Upper lobe of left lung (tissue), 4 donors: ENCODE results near the gene MAF.

Experiments used
- EP300 ChIP-seq, 4 donors: sonication (generic); formaldehyde crosslinking; IDR thresholded peaks; one replicate each; pipeline ENCODE4 v1.5.1; 2017; ENCODE audit warnings: antibody characterized with exemption in 4 of 4, control low read depth in 2 of 4
- POLR2A ChIP-seq, 4 donors: fragments of 450-650 bp; IDR thresholded peaks; one replicate each; pipeline ENCODE4 v1.5.1; 2016 to 2017; ENCODE audit warnings: antibody characterized with exemption in 4 of 4, mild to moderate bottlenecking in 2 of 4
- TF ChIP-seq, protein P1 (sequence below), 6 experiments: fragments of 450-650 bp in 4 of 6; fragments of 200-600 bp in 2 of 6; sonication (generic) in 2 of 6; IDR thresholded peaks; one replicate each; pipeline ENCODE4 v1.5.1; 2016 to 2019; ENCODE audit warnings: antibody characterized with exemption in 6 of 6

DNA sequence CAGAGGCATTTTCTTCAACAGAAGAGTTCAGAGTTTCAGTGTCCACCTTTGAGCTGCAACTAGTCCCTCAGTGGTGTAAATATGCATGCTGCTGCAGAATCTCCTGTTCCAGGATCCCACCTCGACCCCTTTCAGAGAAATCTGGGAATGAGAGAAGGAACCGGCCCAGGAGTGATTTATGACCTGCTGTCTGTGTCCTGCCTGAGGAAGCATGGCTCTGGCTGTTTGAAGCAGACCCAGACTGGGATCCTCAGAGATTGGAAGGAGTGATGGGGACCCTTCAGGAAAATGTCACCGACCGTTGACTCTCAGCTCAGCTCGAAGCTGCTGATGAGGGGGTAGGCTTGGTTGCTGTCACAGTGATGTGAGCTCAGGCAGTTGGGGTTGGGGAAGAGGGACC lies 8.4 kb upstream of the MAF start:
- TF ChIP-seq, protein P1, sequence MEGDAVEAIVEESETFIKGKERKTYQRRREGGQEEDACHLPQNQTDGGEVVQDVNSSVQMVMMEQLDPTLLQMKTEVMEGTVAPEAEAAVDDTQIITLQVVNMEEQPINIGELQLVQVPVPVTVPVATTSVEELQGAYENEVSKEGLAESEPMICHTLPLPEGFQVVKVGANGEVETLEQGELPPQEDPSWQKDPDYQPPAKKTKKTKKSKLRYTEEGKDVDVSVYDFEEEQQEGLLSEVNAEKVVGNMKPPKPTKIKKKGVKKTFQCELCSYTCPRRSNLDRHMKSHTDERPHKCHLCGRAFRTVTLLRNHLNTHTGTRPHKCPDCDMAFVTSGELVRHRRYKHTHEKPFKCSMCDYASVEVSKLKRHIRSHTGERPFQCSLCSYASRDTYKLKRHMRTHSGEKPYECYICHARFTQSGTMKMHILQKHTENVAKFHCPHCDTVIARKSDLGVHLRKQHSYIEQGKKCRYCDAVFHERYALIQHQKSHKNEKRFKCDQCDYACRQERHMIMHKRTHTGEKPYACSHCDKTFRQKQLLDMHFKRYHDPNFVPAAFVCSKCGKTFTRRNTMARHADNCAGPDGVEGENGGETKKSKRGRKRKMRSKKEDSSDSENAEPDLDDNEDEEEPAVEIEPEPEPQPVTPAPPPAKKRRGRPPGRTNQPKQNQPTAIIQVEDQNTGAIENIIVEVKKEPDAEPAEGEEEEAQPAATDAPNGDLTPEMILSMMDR (IDR thresholded peaks at IDR 0.05), result no peak
- TF ChIP-seq EP300 (IDR thresholded peaks at IDR 0.05), result no peak
- no peak for TF ChIP-seq POLR2A (IDR thresholded peaks at IDR 0.05)
